ENCODE measurements around the gene OSCAR. TPM values are rescaled to one million over a fixed set of nuclear protein-coding genes. Genes with fewer than 3 reads are reported as not detected.

OSCAR gene
- total RNA-seq (2016; rRNA removed; fragmentation: Illumina TruSeq; extraction: Trizol) (not detected in 2 replicates), polyA plus RNA-seq (2011; rRNA removed) (1.9 and 2.8 TPM in 2 replicates), polyA minus RNA-seq (2011; rRNA and poly(A)+ RNA removed; ENCODE audit: low replicate concordance) (1.1 TPM in 1 of 2 replicates, not detected in the other), Bru-seq, nascent RNA (percentile 25 among the genes with signal in this experiment), BruChase-seq, experiment 1, labeled RNA remaining after a 6-hour chase (percentile 30 among the genes with signal in this experiment), BruChase-seq, experiment 2, labeled RNA remaining after a 2-hour chase (percentile 25 among the genes with signal in this experiment)
- not detected in 2 replicates for total RNA-seq (2016; cell fraction: cytosol; rRNA removed; fragmentation: Illumina TruSeq; extraction: Trizol; ENCODE audit: low read depth)
- 0.09 and 0.15 TPM in 2 replicates for total RNA-seq (2016; cell fraction: insoluble cytoplasmic fraction; rRNA removed; fragmentation: Illumina TruSeq; extraction: Trizol)
- 0.15 TPM in 1 of 2 replicates, not detected in the other for total RNA-seq (2016; cell fraction: membrane; rRNA removed; fragmentation: Illumina TruSeq; extraction: Trizol)
- 0.47 TPM in 1 of 2 replicates, not detected in the other for total RNA-seq (2016; cell fraction: nucleus; rRNA removed; fragmentation: Illumina TruSeq; extraction: Trizol)
- 2.0 and 2.6 TPM in 2 replicates for polyA plus RNA-seq (2011; cell fraction: cytosol; rRNA removed)
- polyA plus RNA-seq (2011; cell fraction: nucleus; rRNA removed), result 8.3 and 8.6 TPM in 2 replicates
- polyA plus RNA-seq (2012), result 2.1 and 4.7 TPM in 2 replicates
- 0.10 TPM in 1 of 2 replicates, not detected in the other for polyA plus RNA-seq (2016; cell fraction: cytosol; fragmentation: Illumina TruSeq; extraction: Trizol; ENCODE audit: low read depth)
- not detected in 2 replicates for polyA plus RNA-seq (2016; cell fraction: insoluble cytoplasmic fraction; fragmentation: Illumina TruSeq; extraction: Trizol; ENCODE audit: low read depth)
- polyA plus RNA-seq (2016; cell fraction: membrane; fragmentation: Illumina TruSeq; extraction: Trizol; ENCODE audit: low read depth), result not detected in 2 replicates
- polyA plus RNA-seq (2016; cell fraction: nucleus; fragmentation: Illumina TruSeq; extraction: Trizol; ENCODE audit: insufficient read depth, low read depth), result 0.71 and 0.96 TPM in 2 replicates
- polyA minus RNA-seq (2011; cell fraction: cytosol; rRNA and poly(A)+ RNA removed), result 0.35 and 1.8 TPM in 2 replicates
- polyA minus RNA-seq (2011; cell fraction: nucleus; rRNA and poly(A)+ RNA removed), result 0.13 and 0.75 TPM in 2 replicates
- long read RNA-seq, experiment 1, partial matches to known transcripts, result 0 of 2 reads
- long read RNA-seq, experiment 1, other reads (novel, unspliced or antisense), result 0 of 2 reads
- long read RNA-seq, experiment 2, partial matches to known transcripts, result 3 of 15 reads
- long read RNA-seq, experiment 2, other reads (novel, unspliced or antisense), result 9 of 15 reads

- Histone ChIP-seq H2AFZ (ENCODE audit: low read length) (peak within 1 kb of the TSS; percentile 83), H3K36me3 (replicated peaks in 1 of 2; ENCODE audit: control insufficient read depth in 1 of 2, insufficient read depth in 2 of 2, low read length in 2 of 2) (no peaks in the 10 kb centered on the region; a peak in 1 of 5 replicates), H3K9me3 (ENCODE audit: low read length) (no peaks in the 10 kb centered on the region), H3K4me2 (ENCODE audit: low read depth, low read length) (peak within 1 kb of the TSS; percentile 54; the same call in 1 of the 2 replicates), H3K27me3 (ENCODE audit: control insufficient read depth in 1 of 2, insufficient read depth in 2 of 2, low read length in 2 of 2) (peaks cover 0 to 7% of the 10 kb centered on the region in 2 experiments; a peak in 1 of 5 replicates), H3K27ac (ENCODE audit: extremely low read length, insufficient read depth, low read length) (no peak within 1 kb of the TSS), H3K4me3 (replicated peaks in 1 of 3; ENCODE audit: insufficient read depth in 1 of 3, low read depth in 2 of 3, low read length in 3 of 3) (peak within 1 kb of the TSS in 2 of 3 experiments; percentile 29 to 31; a peak in 2 of 6 replicates), H4K20me1 (ENCODE audit: insufficient read depth, low read length) (no peaks in the 10 kb centered on the region), H3K4me1 (ENCODE audit: insufficient read depth, low read length) (peaks cover 33% of the 10 kb centered on the region), H3K79me2 (ENCODE audit: insufficient read depth, low read length) (peaks cover 9% of the 10 kb centered on the region), H3K9ac (ENCODE audit: insufficient read depth, low read depth, low read length) (peak within 1 kb of the TSS; percentile 39; the same call in 1 of the 2 replicates)
- in situ Hi-C loops (cut with HindIII; ENCODE audit: extremely low pct_ligation_motif_present, low pct_unique_long_range_greater_than_20kb), result no loop called here
- DNase-seq (ENCODE audit: low spot score) (peak; percentile 29), ATAC-seq (no peak), FAIRE-seq (no peak)
- BruUV-seq (replicated peaks), result no TSS peak
- WGBS (ENCODE audit: low lambda C conversion rate), result 10% methylated on average over 5 of the region's 5 CpGs
- intact Hi-C loops (cut with micrococcal nuclease; ENCODE audit: unreplicated experiment), result no loop called here
- TF ChIP-seq FOSL2 (CRISPR knock-in tag; IDR thresholded peaks at IDR 0.05) (peak; percentile 15; the same call in 1 of the 2 replicates), GATAD2A (CRISPR knock-in tag; IDR thresholded peaks at IDR 0.05) (0 out of 2 replicates have a peak, but pooled peaks have one; percentile 16), ATF4 (CRISPR knock-in tag; IDR thresholded peaks at IDR 0.05) (peak in 1 of 2 experiments; percentile 68; a peak in 2 of 4 replicates), ZBTB40 (IDR thresholded peaks at IDR 0.05) (no peak), ZBTB40 (CRISPR knock-in tag; IDR thresholded peaks at IDR 0.05) (no peak), GABPA (IDR thresholded peaks at IDR 0.05; ENCODE audit: low read depth, low read length) (no peak), GABPA (CRISPR knock-in tag; IDR thresholded peaks at IDR 0.05; ENCODE audit: low read depth) (peak; percentile 33; the same call in 1 of the 2 replicates), THAP11 (CRISPR knock-in tag; IDR thresholded peaks at IDR 0.05) (peak; percentile 40; the same call in 1 of the 2 replicates)
- ChIA-PET CTCF (ENCODE audit: low intra/inter-chr PET ratio, low total read pairs) (no interaction called here), POLR2A (no interaction called here)
Measured at GRCh38 chr19:54100561-54100960, at the start of gene OSCAR. TSS of gene OSCAR (minus strand) at chr19:54100803. CDS start at chr19:54100792, 11 bp downstream.
